GM21737 (cell line): ENCODE results near the gene EP300.
A peak's percentile ranks its signal among the peaks of the same experiment; 100 is the strongest.
"Not testable (repeated sequence)": the region's sequence is repeated elsewhere in the genome, so short reads cannot be mapped to it uniquely, and the experiment has no call there.

ENCODE experiments used
- ATAC-seq: cut with Tn5 transposase; IDR thresholded peaks from one replicate; pipeline ENCODE4 v1.9.1; 2021; ENCODE audit warnings: mild to moderate bottlenecking, moderate library complexity; ENCODE audit not compliant: unreplicated experiment

Gene EP300

GRCh38 chr22:41146573-41146972 lies 54.2 kb downstream of the EP300 start:
- ATAC-seq, result no peak

GRCh38 chr22:41147722-41148121 lies 55.3 kb downstream of the EP300 start:
- ATAC-seq, result no peak

GRCh38 chr22:41152902-41153301 lies 60.5 kb downstream of the EP300 start:
- ATAC-seq, result no peak

GRCh38 chr22:41157083-41157482 lies 64.7 kb downstream of the EP300 start:
- ATAC-seq, result no peak

GRCh38 chr22:41169157-41169556 lies 76.8 kb downstream of the EP300 start:
- ATAC-seq, result no peak

- ATAC-seq, result no peak
Observed at GRCh38 chr22:41171996-41172395, 79.6 kb downstream of the EP300 start.

GRCh38 chr22:41175546-41175945 lies 83.2 kb downstream of the EP300 start:
- no peak for ATAC-seq

GRCh38 chr22:41177040-41177621 lies 84.7 kb downstream of the EP300 start:
- ATAC-seq, result no peak

GRCh38 chr22:41177622-41178424 lies 85.4 kb downstream of the EP300 start:
- no peak for ATAC-seq

- no peak for ATAC-seq
Observed at GRCh38 chr22:41178425-41178975, 86.1 kb downstream of the EP300 start.

GRCh38 chr22:41180362-41180761 lies 88.0 kb downstream of the EP300 start:
- ATAC-seq, result not testable (repeated sequence)

GRCh38 chr22:41180926-41181325 lies 88.5 kb downstream of the EP300 start:
- no peak for ATAC-seq

GRCh38 chr22:41181349-41182241 lies 89.2 kb downstream of the EP300 start:
- no peak for ATAC-seq

- no peak for ATAC-seq
Observed at GRCh38 chr22:41184679-41185078, 92.3 kb downstream of the EP300 start.

GRCh38 chr22:41191467-41191866 lies 99.1 kb downstream of the EP300 start:
- ATAC-seq, result no peak

GRCh38 chr22:41193829-41194228 lies 101.4 kb downstream of the EP300 start:
- ATAC-seq, result no peak

- ATAC-seq, result peak; percentile 78
Observed at GRCh38 chr22:41197038-41197972, 104.9 kb downstream of the EP300 start.

GRCh38 chr22:41198027-41198580 lies 105.7 kb downstream of the EP300 start:
- no peak for ATAC-seq

GRCh38 chr22:41201141-41201540 lies 108.7 kb downstream of the EP300 start:
- no peak for ATAC-seq

GRCh38 chr22:41203118-41203517 lies 110.7 kb downstream of the EP300 start:
- ATAC-seq, result no peak
